ENCODE results near the gene CLEC20A. TPM values are rescaled to one million over a fixed set of nuclear protein-coding genes. Genes with fewer than 3 reads are reported as not detected.

The CLEC20A gene
- total and polyA plus RNA-seq, 2 experiments from 2014 or later, result not detected

GRCh38 chr1:178494569-178494971 lies 2.2 kb downstream of the CLEC20A start:
- Histone ChIP-seq H3K4me1 (ENCODE audit: insufficient read depth) (no peaks in the 10 kb centered on the region; the same call in 1 of the 2 replicates), H3K79me2 (replicated peaks; ENCODE audit: insufficient read depth) (no peaks in the 10 kb centered on the region), H3K4me3 (no peak overlapping the region), H4K20me1 (replicated peaks; ENCODE audit: insufficient read depth) (no peaks in the 10 kb centered on the region), H3K36me3 (ENCODE audit: insufficient read depth) (no peaks in the 10 kb centered on the region), H3F3A (replicated peaks; ENCODE audit: low read depth) (no peaks in the 10 kb centered on the region), H3K4me2 (no peak overlapping the region), H3K27ac (ENCODE audit: low read depth) (no peak overlapping the region), H3K27me3 (ENCODE audit: insufficient read depth) (no peaks in the 10 kb centered on the region), H3K9me2 (ENCODE audit: insufficient read depth) (no peaks in the 10 kb centered on the region; the same call in 1 of the 2 replicates), H2AFZ (no peak overlapping the region; the same call in 1 of the 2 replicates)
- ATAC-seq (no peak), DNase-seq (ENCODE audit: low spot score) (no peak)
- Mint-ChIP-seq H3K4me1 (peaks cover 6% of the 10 kb centered on the region; the same call in 1 of the 3 replicates), H3K36me3 (ENCODE audit: low read depth) (no peaks in the 10 kb centered on the region), H3K9me3 (no peaks in the 10 kb centered on the region; the same call in 1 of the 3 replicates), H3K4me3 (no peak overlapping the region), H3K27me3 (ENCODE audit: insufficient read depth, low read depth, poor library complexity) (peaks cover 2% of the 10 kb centered on the region), H3K27ac (no peak overlapping the region)
- TF ChIP-seq EZH2 (IDR thresholded peaks at IDR 0.05; ENCODE audit: low read depth, unreplicated experiment), result no peak
- no peak for TF ChIP-seq EZH2phosphoT487 (IDR thresholded peaks at IDR 0.05; ENCODE audit: unreplicated experiment)
- no peak for TF ChIP-seq ZNF331 (CRISPR knock-in tag; IDR thresholded peaks at IDR 0.05; ENCODE audit: low read depth)
- no peak for TF ChIP-seq STAT1 (IDR thresholded peaks at IDR 0.05; ENCODE audit: unreplicated experiment)
- no peak for TF ChIP-seq NANOG (IDR thresholded peaks at IDR 0.05; ENCODE audit: borderline replicate concordance)
- no peak for TF ChIP-seq ETS1 (IDR thresholded peaks at IDR 0.05)
- no peak for TF ChIP-seq ZNF462 (CRISPR knock-in tag; IDR thresholded peaks at IDR 0.05)
- TF ChIP-seq POLR2AphosphoS5 (IDR thresholded peaks at IDR 0.05; ENCODE audit: low read depth), result no peak
- TF ChIP-seq, protein P1, sequence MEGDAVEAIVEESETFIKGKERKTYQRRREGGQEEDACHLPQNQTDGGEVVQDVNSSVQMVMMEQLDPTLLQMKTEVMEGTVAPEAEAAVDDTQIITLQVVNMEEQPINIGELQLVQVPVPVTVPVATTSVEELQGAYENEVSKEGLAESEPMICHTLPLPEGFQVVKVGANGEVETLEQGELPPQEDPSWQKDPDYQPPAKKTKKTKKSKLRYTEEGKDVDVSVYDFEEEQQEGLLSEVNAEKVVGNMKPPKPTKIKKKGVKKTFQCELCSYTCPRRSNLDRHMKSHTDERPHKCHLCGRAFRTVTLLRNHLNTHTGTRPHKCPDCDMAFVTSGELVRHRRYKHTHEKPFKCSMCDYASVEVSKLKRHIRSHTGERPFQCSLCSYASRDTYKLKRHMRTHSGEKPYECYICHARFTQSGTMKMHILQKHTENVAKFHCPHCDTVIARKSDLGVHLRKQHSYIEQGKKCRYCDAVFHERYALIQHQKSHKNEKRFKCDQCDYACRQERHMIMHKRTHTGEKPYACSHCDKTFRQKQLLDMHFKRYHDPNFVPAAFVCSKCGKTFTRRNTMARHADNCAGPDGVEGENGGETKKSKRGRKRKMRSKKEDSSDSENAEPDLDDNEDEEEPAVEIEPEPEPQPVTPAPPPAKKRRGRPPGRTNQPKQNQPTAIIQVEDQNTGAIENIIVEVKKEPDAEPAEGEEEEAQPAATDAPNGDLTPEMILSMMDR (conservative IDR thresholded peaks at IDR 0.05; ENCODE audit: low read depth in 2 of 2), result no peak
- no peak for TF ChIP-seq JUNB (IDR thresholded peaks at IDR 0.05; ENCODE audit: unreplicated experiment)
- TF ChIP-seq ZNF114 (CRISPR knock-in tag; IDR thresholded peaks at IDR 0.05), result no peak
- no peak for TF ChIP-seq CREB1 (CRISPR knock-in tag; IDR thresholded peaks at IDR 0.05; ENCODE audit: low read depth)
- TF ChIP-seq, protein P2, sequence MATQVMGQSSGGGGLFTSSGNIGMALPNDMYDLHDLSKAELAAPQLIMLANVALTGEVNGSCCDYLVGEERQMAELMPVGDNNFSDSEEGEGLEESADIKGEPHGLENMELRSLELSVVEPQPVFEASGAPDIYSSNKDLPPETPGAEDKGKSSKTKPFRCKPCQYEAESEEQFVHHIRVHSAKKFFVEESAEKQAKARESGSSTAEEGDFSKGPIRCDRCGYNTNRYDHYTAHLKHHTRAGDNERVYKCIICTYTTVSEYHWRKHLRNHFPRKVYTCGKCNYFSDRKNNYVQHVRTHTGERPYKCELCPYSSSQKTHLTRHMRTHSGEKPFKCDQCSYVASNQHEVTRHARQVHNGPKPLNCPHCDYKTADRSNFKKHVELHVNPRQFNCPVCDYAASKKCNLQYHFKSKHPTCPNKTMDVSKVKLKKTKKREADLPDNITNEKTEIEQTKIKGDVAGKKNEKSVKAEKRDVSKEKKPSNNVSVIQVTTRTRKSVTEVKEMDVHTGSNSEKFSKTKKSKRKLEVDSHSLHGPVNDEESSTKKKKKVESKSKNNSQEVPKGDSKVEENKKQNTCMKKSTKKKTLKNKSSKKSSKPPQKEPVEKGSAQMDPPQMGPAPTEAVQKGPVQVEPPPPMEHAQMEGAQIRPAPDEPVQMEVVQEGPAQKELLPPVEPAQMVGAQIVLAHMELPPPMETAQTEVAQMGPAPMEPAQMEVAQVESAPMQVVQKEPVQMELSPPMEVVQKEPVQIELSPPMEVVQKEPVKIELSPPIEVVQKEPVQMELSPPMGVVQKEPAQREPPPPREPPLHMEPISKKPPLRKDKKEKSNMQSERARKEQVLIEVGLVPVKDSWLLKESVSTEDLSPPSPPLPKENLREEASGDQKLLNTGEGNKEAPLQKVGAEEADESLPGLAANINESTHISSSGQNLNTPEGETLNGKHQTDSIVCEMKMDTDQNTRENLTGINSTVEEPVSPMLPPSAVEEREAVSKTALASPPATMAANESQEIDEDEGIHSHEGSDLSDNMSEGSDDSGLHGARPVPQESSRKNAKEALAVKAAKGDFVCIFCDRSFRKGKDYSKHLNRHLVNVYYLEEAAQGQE (IDR thresholded peaks at IDR 0.05; ENCODE audit: unreplicated experiment), result no peak

Data from GM23338 (cell line).